HG02884 (cell line): ENCODE results near the gene CD86.

Experiments used
- ATAC-seq: cut with Tn5 transposase; IDR thresholded peaks from one replicate; pipeline ENCODE4 v1.9.1; 2021; ENCODE audit warnings: mild to moderate bottlenecking, moderate library complexity; ENCODE audit not compliant: unreplicated experiment

Gene CD86

DNA sequence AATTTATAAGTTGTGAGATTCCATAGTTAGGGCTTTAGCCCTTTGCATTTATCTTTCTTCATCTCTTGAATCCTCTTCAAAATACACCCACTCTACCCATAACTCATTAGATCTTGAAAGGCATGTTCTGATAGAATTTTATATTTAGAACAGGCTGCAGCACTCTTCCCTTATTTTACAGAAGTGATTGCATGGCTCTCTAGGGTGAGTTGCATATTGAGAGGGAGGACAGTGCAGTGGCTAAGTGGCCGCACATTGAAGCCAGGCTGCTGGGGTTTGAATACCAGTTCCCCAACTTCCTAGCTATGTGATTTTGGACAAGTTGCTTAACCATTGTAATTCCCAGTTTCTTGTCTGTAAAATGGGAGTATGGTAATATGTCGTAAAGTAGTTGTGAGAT lies 2.5 kb downstream of the CD86 start:
- ATAC-seq = no peak

DNA sequence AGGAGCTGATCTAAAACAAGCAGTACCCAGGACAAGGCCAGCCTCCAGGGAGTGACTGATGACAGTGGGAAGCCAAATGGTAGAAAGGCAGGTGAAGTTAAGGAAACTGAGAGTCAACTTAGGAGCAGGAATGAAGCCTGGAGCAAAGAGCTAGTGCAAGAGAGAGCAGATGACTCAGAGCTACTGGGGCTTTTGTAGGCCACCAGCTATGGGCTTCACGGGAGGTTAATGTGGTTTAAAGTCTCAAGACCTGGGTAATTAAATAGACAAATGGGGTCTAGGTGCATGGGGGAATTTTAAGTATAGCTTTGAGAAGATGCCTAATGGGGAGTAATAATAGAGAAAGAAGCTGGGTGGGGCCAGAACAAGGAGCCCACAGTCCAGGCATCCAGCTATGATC lies 3.1 kb downstream of the CD86 start:
- no peak for ATAC-seq

GRCh38 chr3:122060040-122060698 lies 5.0 kb downstream of the CD86 start:
- ATAC-seq = no peak

DNA sequence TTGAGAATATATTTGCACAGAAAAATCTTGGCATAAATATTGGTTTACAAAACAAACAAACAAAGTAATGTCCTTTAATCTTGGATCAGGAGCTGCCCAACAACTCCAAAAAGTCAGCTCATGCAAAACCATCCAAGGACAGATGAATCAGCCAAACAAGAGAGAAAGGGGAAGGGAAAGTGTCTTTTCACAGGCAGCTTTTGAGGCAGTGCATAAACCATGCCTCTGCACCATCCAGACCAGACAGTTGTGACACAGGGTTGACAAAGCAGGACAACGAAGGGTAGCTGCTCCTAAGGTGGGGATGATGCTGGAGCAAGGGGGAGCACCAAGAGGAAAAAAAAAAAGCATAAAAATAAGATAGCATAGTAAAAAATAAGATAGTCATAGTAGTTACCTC lies 8.7 kb downstream of the CD86 start:
- no peak for ATAC-seq

DNA sequence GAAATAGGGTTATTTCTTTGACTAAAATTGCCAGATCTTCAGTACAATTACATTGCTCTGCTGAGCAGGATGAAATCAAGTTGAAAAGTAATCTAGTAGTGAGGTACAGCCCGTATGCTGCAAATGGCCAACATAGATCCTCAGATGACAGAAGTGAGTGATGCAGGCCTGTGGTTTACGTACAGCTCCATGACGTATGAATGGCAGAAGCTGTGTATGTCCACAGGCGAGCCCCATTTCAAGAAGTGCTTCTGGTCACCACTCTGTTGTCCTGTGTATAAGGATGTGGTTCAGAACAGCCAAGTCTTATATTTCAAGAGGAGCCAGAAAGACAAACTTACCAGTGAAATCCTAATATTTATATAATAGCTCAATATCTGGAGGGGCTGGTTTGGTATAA lies 9.2 kb downstream of the CD86 start:
- no peak for ATAC-seq

DNA sequence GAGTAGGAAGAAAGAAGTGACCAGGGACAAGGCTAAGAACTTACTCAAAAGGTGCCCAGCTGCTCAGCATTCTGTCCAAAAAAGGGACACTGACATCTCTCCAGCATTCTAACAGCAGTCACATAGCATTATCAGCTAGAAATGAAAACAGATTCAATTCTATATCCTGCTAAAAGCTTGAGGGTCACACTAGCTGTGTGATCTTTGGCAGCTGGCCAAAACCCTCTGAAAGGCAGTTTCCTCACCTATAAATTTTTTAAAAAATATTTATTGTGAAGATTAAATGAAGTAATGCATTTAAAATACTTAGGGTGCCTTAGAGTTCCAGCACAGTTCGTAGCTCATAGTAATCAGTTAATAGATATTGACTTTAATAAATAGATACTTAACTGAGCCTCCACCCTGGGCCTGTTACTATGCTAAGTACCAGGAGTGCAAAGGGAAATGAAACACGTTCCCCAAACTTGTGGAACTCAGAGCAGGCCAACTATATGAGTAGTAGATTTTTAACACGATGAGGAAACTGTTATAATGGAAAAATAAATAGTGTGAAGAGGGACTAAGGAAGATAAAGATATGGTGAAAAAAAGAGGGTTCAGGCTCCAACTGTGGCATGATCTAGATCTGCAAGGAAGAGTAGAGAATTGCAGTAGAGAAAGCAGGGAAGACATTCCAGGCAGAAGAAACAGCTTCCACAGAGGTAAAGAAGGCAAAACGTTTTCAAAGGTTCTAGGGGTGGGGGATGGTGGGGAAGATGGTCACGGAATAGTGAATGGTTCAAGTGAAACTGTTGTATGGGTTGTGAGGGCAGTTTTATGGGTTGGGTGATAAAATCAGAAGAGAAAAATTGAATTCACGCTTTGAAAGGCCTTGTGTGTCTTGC lies 11.4 kb downstream of the CD86 start:
- no peak for ATAC-seq

- peak; percentile 39 for ATAC-seq
Observed at GRCh38 chr3:122067214-122067550, 12.0 kb downstream of the CD86 start.

DNA sequence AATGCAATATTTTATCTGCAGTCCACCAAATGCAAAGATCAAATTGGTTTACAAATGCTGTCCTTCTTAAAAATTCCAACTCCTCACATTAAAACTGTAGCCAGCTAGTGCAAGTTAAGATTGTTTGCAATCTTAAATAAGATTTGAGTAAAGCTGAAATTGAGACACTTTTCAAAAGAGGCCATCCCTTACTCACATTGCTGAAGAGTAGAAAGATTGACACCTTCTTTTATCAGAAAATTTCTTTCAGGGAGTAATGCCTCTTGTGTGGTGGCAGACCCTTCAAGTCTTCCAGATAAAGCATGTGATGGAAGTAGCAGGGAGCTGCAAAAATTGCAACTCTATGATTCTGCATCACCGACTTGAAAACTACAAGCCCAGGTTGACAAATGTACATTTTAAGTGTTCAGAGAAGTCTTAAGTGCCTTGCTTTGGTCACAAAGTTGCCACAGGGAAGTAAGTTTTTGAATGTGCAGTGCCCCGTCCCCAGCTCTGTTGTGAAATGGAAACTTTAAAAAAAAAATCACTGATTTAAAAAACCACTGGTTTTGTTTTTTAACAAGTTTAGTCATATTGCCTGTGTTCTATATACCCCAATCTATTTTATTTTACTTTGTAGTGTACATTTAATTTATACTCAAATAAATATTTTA lies 12.6 kb downstream of the CD86 start:
- peak; percentile 51 for ATAC-seq

DNA sequence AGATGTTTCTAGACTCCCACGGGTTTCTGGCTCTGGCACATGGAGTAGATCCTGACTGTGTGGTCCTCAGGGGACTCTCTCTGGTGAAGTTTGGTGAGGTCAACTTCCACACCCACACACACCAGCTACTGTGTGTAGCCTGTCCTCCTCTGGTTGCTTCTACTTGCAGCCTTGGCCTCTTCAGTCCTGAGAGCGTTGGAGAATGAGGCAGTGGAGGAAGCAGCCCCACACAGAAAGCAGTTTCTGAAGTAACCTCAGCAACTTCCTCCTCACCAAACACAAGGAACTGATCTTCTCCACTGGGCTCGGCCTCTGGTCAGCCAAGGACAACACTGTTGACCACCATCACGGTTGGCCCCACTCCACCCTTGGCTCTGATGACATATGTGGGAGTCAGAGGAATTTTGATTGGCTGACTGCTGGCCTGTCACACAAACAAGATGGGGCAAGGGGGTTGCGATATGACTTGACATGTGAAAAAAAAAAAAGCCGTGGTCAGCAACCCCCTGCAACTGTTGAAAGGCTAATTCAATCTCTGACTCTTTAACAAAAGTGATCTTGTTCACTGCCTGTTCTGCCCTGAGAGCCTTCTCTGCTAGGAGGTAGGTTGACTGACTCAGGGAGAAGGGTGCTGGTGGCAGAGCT lies 19.6 kb downstream of the CD86 start:
- ATAC-seq = peak; percentile 55

GRCh38 chr3:122076491-122077292 lies 21.5 kb downstream of the CD86 start:
- ATAC-seq = no peak

DNA sequence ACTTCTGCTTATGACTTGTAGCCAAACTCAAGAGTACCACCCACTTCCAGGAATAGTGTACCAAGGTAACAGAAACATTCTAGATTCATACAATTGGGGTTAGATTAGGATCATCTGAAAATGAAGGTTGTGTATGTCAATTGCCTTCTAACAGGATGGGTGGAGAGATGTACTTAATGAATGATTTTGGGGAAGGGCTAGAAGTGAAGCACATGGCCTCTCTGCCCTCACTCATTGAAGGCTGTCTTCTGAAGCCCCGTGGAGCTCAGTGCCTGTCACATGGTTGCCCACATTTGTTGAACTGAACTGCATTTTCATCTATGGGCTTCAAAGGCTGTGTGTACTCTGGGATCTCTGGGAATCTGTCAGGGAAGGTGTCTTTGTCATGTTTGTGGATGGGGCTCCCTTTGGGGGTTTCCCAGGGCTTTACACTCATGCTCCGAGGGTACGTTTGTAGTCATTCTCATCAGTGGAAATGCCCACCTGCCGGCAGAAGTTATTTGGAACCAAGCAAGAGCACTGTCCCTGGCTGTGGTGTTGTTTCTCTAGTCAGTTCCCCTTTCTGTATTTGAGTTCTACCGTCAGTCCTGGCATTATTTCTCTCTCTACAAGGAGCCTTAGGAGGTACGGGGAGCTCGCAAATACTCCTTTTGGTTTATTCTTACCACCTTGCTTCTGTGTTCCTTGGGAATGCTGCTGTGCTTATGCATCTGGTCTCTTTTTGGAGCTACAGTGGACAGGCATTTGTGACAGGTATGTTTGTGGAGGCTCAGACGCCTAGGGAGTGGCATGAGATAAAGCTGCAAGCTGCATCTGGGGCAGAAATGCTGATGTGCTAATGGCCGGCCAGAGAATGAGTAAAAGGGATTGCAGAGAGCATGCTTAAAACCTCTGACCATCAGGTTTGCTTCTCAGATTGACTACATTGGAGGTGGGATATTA lies 22.4 kb downstream of the CD86 start:
- ATAC-seq = peak; percentile 32

GRCh38 chr3:122078235-122078935 lies 23.2 kb downstream of the CD86 start:
- ATAC-seq = no peak

GRCh38 chr3:122079524-122080206 lies 24.5 kb downstream of the CD86 start:
- ATAC-seq = no peak

DNA sequence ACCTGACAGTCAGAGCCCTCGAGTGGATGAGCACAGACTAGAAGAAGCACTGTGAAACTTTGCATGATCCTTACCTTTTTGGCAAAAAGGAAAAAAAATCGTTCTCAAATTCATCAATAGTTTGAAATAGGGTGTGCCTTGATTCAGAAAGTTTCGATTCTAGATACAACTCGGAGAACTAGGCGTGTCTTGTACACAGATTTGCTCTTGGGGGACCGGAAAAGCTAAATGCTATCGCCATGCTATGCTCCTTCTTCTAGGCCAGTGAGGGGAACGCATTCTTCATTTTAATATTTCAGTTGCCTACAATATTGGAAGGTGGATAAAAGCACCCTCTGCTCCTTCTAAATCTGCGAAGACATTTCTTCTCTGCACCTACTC lies 25.0 kb downstream of the CD86 start:
- no peak for ATAC-seq

DNA sequence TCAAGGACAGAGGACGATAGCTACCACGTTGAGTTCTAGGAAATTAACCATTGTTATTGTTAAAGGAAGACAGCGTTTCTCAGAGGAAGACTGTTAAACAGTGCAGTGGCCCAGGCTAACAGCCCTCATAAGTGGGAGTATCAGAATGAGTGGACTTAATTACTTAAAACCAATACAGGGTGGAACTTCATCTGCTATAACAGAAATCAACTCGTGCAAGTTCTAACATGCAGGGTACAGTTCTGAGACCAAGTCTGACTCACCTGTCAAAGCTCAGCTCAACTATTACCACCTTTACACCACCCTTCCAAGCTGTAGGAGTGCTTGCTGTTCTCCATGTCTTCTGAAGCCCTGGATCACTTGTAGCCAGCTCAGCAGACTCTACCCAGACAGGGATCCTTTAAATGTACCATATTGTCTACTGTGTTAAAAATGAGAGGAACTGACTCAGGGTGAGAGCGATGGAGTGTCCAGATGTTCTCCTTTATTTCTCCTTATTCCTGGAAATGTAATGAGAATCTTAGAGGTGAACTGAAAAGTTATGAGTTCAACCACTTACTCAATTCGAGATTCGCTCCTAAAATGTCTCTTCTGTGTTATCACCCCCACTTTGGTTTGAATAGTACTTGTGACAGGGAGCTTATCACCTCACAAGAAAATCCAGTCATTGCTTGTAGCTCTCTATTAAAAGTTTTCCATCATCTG lies 26.5 kb downstream of the CD86 start:
- ATAC-seq = peak; percentile 48

DNA sequence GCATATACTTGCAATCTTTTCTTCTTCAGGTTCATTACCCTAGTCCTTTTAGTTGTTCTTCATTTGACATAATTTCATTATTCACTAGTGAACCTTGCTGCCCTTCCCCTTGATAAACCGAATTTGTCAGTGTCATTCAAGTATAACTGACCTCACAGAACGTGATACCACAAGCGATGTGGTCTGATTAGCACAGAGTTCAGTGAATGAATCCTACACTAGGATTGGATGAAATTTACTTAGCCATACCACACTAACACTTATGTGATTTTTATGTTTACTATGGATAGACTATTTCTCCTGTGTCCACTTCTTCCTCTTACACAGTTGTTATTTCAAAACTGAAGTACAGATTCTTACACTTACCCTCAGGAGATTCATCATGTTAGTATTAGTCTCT lies 27.2 kb downstream of the CD86 start:
- no peak for ATAC-seq

DNA sequence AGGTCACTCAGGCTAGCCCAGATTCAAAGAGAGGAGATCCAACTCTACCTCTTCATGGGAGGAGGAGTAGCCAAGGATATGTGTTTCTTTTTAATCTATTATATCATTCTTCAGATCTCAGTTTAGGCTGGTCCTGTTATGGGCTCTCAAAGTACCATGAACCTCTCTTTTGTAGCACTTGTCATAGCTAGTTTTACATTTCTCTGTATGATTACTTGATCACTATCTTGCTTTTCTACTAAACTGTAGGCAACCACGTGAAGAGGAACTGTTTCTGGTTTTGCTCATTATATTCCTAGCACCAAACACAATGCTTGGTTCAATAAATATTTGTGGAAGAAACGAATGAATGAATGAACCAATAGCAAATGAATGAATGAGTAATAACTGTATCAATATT lies 29.6 kb downstream of the CD86 start:
- no peak for ATAC-seq

DNA sequence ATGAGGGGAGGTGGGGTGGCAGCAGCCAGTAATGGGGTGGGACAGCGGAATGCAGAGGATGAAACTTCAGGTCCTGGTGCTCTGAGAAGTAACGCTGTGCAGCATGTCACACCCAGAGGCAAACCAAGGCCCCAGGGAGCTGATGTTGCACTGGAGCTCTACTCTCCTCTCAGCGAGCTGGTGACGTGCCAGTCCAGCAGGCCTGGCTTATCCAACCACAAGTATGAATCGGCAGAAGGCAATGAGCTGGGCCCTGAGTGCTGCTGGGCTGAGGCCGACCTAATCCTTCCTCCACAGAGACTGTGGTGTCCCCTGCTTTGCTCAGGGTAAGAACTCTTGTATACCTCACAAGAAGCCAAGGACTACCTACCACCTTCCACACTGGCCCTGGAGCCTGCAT lies 30.5 kb downstream of the CD86 start:
- no peak for ATAC-seq
